NK-92 (cell line): Measurements from ENCODE around the gene PNKP.
"Not testable (repeated sequence)": the region's sequence is repeated elsewhere in the genome, so short reads cannot be mapped to it uniquely, and the experiment has no call there.

Source experiments
- DNase-seq: peaks from one replicate; lab custom pipeline; 2025; ENCODE audit not compliant: unreplicated experiment; lab: John Stamatoyannopoulos, UW

PNKP gene

DNA sequence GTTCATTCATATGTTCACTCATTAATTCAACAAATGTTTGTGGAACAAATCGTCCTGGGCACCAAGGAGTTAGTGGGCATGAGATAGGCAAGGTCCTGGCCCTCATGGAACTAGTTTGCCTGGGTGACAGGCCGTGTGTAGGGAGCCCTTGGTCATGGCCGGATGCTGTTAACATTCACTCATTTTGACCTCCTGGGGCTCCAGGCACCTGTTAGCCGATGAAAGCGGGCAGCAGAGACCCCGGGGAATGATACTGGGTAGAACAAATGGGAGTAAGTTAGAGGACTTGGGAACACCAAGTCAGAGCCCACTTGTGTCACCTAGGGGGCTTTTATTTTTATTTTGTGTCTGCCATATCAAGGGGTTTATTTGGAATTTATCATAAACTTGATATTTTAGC is 42.7 kb downstream of the PNKP start:
- DNase-seq = no peak

DNA sequence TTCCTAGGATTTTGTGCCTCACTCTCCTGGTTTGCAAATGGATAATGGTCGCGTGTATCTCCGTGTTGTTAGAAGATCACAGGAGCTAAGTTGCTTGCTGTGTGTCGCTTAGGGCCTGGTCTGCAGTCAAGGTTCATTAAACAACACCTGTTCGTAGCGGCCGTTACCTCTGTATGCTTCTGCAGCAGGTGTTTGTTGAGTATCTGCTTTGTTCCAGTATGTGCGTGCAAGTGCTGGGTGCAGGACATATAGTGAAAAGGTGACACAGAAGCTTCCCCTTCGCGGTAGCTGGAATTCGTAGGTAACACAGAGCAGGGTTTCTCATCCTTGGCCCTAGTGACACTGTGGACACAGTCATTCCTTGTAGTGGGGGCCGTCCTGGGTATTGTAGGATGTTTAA is 43.9 kb downstream of the PNKP start:
- DNase-seq = no peak

DNA sequence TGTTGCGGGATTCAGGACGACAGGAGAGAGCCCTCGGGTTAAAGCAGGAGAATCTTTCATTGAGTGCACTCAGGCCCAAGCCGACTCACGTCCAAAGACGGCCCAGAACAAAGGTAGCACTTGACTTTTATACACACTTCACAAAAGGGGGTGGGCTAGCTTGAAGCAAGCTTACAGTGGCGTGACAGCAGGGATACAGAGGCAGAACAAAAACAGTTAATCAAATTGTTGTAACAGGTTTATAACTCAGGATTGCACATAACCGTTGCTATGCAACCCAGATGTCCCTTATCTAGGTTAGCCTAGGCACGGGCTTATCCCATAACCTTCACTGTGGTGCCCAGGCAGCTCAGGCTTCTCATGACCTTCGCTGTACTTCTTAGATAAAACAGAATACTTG is 47.3 kb downstream of the PNKP start:
- DNase-seq = no peak

DNA sequence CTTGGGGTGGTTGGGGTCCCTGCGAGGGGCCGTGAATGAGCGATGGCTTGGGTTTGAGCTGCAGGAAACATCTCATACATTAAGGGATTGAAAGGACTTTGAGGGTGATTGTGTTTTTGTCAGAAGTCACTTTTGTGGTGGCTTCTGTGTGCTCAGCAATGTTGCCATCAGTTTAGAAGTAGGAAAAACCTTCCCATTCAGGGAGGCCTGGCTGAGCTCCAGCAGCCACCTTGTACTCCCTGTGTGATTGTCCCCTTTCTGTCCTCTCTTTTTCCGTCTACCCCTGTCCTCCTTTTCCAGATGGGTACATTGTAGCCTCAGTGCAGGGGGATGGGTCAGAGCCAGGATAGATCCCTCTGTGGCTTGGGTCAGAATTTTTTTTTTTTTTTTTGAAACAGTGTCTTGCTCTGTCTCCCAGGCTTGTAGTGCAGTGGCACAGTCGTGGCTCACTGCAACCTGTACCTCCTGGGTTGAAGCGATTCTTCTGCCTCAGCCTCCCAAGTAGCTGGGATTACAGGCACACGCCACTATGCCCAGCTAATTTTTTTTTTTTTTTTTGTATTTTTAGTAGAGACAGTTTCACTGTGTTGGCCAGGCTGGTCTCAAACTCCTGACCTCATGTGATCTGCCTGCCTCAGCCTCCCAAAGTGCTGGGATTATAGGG is 47.8 kb downstream of the PNKP start:
- not testable (repeated sequence) for DNase-seq

DNA sequence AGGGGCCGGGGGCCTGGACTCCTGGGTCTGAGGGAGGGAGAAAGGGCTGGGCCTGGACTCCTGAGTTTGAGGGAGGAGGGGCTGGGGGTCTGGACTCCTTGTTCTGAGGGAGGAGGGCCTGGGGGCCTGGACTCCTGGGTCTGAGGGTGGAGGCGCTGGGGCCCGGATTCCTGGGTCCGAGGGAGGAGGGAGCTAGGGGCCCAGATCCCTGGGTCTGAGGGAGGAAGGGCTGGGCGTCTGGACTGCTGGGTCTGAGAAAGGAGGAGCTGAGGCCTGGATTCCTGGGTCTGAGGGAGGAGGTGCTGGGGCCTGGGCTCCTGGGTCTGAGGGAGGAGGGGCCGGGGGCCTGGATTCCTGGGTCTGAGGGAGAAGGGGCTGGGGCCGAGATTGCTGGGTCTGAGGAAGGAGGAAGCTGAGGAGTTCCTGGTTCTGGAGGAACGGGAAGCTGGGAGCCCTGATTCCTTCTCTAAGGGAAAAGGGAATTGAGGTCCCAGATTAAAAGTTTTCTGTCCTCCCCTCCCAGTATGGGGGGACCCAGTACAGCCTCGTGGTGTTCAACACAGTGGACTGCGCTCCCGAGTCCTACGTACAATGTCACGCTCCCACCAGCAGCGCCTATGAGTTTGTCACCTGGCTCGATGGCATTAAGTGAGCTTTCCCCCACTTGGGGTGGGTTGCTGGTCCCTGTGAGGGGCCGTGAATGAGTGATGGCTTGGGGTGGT is 48.6 kb downstream of the PNKP start:
- DNase-seq = no peak

DNA sequence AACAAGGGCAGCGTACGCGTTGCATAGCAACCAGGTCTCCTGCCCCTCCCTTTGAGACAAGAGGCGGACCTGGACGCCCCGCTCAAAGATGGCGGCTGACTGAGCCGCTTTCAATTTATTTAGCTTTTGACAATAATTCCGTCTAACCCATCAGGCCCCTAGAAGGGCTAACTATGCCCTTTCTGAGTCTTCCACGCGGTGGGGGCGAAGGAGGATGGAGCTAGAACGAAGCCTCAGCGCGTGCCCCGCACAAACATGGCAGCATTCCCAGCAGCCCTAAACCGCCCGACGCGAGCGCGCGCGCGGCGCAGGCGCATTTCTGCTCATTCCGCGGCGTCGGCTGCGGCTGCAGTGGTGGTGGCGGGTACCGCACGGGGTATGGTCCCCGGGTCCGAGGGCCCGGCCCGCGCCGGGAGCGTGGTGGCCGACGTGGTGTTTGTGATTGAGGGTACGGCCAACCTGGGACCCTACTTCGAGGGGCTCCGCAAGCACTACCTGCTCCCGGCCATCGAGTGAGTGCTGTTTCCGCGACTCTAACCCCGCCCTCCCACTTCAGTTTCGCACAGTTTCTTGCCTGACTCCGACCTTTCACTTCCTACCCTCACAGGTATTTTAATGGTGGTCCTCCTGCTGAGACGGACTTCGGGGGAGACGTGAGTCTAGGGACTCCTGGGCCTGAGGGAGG is 49.3 kb downstream of the PNKP start, which contains the start of gene MED25:
TSS of gene MED25 (plus strand) at position 326 of the 685 bp plus-strand sequence. CDS start at position 379, 53 bp downstream.
- no peak for DNase-seq

DNA sequence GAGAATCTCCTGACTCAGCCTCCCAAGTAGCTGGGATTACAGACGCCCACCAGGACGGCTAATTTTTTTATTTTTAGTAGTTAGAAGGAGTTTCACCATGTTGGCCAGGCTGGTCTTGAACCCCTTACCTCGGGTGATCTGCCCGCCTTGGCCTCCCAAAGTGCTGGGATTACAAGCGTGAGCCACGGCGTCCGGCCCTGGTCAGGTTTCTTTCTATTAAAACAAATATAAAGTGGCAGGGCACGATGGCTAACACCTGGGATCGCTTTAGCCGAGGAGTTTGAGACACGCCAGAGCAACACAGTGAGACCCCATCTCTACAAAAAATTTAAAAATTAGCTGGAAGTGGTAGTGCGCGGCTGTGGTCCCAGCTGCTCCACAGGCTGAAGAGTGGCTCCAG is 50.8 kb downstream of the PNKP start:
- no peak for DNase-seq

DNA sequence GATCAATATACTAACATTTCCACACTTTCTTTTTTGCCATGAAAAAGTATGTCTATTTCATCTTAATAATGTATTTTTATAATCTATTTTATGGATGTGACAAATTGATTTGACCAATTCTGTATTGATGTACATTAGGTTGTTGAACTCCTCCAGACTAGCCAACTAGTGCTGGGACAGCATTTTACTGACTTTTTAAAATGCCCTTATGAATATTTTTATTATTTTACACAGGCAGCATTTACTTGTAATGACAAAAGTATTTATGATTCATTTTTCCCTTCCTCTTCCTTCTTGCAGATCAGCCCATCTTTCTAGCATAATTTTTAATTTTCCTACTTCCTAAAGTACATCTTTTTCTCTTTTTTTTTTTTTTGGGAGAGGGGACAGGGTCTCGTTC is 53.4 kb downstream of the PNKP start:
- no peak for DNase-seq

DNA sequence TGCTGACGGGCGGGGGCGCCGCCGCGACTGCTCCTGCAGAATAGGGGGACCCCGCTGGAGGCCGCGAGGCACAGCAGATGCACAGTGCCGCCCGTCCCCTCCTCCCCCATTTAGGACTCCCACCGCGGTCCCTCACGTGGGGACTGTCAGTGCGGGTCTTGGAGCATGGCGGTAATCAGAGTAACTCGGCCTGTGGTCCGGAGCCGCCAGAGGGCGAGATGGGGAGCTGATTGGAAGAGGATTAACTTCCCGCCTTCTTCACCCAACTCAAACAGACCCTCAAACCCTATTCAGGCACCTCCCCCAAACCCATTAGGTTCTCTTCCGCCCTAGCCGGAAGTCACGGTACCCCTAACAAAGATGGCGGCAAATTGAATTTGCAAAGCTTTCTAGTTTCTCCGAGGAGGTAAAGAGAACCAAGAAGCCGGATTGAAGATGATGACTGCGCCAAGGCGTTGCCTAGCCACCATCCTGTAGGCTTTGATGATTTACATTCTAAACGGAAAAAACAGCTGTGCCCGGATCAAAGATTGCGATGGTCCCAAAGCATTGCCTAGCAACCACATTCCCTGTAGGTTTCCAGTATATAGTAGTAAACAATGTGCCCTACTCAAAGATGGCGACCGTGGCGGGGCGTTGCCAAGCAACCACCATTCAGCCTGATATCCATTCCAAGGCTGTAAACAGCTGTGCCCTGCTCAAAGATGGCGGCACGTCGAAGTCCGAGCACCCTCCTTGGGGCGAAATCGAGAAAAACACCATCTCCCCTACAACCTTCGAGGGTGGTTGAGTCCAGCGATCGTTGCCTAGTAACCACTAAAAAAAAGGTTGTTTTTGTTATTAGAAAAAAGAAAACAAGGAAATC is 54.1 kb downstream of the PNKP start, which contains the start of gene FUZ:
TSS of gene FUZ (minus strand) at position 296 of the 865 bp plus-strand sequence. CDS start at position 110, 186 bp downstream.
- DNase-seq = peak; percentile 56

DNA sequence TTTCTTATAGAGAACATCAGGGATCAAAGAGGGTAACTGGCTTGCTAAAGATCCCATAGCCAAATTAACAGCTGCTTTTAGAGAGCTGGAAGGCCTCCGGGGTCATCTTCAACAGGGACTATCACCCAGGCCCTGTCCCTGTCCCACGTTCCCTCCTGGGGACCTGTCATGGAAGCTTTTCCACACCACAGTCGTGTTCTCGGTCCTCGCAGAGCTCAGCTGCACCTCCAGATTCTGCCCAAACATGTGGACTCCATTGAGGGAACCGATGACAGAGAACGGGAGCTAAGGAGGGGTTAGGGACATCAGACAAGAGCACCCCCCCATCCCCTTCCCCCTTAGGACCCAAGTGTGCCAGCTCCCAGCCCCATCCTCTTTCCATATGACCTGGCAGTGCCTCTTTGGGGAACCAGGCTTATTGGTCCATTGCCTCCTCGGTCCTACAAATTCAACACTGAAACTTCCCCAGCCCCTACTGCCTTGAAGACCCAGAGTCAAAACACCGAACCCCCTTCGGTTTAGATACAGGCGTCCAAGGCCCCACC is 54.9 kb downstream of the PNKP start:
- DNase-seq = no peak

DNA sequence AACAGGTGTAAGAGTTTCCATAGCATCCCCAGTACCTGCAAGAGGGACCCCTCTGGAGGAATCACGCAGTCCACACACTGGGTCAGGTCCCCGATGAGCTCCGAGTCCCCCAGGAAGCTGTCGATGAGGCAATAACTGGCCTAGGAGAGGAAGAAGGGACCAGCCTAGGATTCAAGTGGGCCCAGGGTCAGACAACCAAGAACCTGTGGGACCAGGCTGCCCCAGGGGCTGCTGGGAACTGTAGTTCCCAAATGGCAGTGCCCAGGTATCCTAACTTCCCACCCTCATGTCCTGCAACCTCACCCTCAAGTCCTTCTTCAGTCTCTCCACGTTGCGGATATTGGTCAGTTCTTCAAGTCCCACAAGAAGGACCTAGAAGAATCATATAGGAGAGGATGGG is 56.0 kb downstream of the PNKP start:
- DNase-seq = no peak
